HG03442 (cell line): ENCODE results near the gene TOX2.

Experiments used
- ATAC-seq: cut with Tn5 transposase; IDR thresholded peaks from one replicate; pipeline ENCODE4 v1.9.1; 2021; ENCODE audit warnings: mild to moderate bottlenecking, moderate library complexity; ENCODE audit not compliant: unreplicated experiment

The TOX2 gene

DNA sequence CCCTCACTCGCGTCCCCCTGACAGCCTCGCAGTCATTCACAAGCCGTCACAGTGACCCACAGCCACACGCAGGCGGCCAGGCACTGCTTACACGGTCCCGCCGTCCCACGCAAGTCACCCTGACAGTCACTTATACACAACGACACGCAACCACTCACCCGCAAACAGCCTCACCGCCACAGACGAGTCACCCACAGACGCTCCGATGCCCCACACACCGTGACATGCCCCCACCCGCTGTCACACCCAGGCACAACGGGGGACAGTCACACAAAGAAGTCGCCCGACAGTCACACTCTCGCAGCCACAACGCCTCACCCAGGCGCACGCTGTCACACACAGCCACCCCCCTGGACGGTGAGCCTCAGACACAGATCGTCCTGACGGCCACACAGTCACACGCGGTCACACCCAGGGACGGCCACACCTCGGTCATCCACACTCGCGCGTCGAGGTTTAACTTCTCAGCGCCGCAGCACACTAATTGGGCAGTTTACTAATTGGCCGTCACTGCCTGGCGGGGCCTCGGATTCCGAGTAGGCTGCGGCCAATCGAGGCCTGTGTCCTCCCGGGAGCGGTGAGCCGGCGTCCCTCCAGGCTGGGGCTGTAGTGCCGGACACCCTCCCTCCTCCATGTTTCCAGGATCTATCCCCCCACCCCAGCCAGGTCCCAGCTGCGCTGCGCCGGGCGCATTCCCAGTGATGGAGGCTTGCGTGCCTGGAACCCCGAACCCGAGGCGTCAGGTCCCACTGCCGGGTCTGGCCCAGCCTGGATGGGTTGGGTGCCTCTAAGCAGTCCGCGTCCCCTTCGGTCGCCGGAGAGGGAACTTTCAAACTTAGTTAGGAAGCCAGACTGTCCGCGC, 790 bp downstream of the TOX2 start:
- ATAC-seq: no peak

GRCh38 chr20:43916073-43916880, 1.6 kb downstream of the TOX2 start:
- ATAC-seq: no peak

GRCh38 chr20:43916881-43917371, 2.3 kb downstream of the TOX2 start:
- no peak for ATAC-seq

DNA sequence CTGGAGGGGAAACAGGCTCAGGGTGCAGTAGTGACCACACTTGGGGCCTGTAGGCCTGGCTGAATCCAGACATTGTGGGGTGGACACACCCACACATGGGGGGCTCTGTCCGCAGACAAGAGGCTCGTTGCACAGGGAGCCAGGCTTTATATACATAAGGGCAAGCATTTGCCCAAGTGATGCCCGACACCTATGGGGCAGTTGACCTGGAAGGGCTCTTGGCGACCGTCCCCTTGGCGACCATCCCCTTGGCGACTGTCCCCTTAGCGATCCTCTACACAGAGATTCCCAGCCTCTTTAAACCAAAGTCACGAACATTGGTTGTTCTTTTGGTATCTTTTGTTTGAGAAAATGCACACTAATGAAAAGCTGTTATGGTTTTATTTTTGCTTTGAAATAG, 2.7 kb downstream of the TOX2 start:
- ATAC-seq: no peak

GRCh38 chr20:43919686-43920403, 5.2 kb downstream of the TOX2 start:
- no peak for ATAC-seq

- no peak for ATAC-seq
These were observed 6.1 kb downstream of the TOX2 start for GRCh38 chr20:43920797-43921196.

- ATAC-seq: no peak
These were observed 6.7 kb downstream of the TOX2 start for GRCh38 chr20:43921227-43921780.

DNA sequence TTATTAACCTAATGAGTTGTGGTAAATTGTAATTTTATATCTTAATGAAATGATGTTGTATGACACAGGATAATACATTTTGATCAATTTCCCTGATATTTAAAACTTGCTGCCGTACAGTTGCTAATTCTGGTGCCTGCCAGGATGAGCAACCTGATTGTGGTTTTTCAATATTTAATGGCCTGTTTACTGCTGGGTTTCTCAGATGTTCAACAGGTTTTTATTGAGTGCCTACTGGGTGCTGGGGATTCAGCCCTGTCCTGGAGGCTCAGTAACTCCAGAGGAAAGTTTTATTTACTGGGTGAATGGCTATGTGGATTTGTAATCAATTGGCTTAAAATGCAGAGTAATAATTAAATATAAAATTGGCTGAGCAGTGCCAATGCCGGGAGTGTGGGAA, 8.0 kb downstream of the TOX2 start:
- ATAC-seq: no peak

GRCh38 chr20:43923322-43923721, 8.7 kb downstream of the TOX2 start:
- no peak for ATAC-seq

- no peak for ATAC-seq
These were observed 9.3 kb downstream of the TOX2 start for GRCh38 chr20:43923917-43924316.

DNA sequence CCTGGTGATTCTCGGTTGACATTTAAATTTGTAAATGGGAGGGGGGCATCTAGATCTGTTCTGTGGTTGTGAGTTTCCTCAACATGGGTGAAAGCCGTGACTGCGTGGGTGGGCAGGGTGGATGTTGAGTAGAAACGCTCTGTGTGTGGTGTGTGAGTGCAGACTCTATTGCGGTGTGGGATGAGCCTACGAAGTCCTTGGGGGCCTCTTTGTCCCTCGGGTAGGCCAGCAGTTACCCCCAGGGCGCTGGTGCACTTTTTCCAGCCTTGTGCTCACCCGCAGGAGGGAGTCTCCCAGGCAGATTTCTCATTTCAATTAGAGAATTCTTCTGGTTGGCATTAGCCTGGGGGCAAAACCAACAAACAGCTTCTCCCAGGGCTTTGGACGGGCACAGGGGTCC, 10.6 kb downstream of the TOX2 start:
- ATAC-seq: peak; percentile 45

- ATAC-seq: no peak
These were observed 11.1 kb downstream of the TOX2 start for GRCh38 chr20:43925801-43926200.

DNA sequence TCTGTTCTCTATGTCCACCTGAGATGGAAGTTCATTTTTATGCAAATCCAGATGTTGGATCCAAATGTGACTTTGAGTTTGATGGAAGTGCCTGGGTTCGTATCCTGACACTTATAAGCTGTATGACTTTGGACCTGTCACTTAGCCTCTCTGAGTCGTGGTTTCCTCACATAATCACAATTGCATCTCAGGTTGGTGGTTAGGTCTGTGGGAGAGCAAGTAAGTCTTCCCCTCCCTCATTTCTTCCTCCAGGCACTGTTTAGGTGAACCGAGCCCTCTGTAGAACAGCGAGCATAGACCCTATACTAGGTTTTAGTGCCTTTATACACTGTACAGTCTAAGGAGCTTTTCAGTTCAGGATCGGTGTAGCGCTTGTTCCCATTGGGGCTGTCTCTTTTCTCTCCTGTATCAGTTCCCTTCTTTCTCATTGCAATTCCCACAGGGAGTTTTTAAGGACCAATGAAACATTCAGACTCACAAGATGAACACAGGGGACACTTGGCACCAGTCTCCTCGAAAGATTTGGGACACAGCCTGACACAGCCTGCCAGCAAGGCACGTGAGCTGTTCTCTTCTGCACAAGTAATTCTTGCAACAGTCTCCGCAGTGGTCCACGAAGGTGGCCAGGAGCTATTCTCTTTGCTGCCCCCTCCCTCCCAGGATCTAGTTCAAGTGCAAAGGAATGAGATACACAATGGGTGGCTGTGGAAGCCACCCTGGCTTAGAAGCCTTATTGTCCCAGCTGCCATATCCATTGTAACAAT, 11.8 kb downstream of the TOX2 start:
- no peak for ATAC-seq

DNA sequence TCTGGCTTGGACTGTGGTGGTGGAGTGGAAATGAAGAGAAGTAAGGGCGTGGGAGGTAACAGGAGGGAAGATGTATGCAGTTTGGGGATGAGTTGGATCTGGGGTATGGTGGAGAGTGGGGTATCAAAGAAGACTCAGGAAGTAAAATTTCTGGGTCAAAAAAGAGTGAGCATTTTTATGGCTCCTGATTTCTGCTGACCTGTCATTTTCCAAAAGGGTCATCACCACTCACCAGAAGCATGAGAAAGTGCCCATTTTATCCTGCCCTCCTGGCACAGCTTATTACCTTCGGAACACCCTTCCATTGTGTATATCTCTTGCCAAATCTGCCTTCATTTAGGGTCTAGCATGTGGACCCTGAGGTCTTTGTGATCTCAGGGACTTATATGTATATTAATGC, 17.3 kb downstream of the TOX2 start:
- no peak for ATAC-seq

- ATAC-seq: no peak
These were observed 20.2 kb downstream of the TOX2 start for GRCh38 chr20:43934833-43935232.

GRCh38 chr20:43936104-43936770, 21.6 kb downstream of the TOX2 start:
- no peak for ATAC-seq

DNA sequence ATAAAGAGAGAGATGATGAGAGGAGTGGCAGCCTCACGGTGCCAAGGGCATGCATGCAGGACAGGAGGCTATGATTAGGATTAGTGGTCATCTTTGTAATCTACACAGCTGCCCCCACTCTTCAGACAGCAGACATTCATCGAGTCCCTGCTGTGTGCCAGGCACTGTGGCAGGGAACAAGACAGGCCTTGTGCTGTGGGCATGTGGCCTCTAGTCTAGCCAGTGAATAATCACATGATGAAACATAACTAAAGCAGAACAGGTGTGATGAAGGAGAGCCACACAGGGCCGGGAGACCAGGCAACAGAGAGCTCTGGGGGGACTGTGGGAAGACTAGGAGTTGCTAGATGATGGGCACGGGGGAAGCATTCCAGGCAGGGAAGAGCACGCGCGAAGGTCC, 22.2 kb downstream of the TOX2 start:
- ATAC-seq: no peak

DNA sequence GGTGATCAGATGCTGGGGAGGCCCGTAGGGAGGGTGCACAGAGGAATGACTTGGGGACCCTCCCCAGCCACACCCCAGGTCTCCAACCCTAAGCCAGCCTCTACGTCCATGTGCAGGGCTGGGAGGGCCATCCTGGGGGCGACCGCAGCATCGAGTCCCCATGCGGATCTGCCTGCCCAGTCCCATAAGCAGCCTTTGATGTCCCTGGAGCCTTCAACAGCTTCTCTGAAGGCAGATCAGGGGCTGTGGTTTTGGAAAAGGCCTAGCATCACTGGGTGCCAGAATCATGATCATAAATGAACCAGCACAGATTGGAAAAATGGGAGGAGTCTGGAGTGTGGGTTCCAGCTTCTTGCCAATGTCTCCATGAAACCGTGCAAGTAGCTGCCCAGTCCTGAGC, 22.9 kb downstream of the TOX2 start:
- ATAC-seq: no peak

DNA sequence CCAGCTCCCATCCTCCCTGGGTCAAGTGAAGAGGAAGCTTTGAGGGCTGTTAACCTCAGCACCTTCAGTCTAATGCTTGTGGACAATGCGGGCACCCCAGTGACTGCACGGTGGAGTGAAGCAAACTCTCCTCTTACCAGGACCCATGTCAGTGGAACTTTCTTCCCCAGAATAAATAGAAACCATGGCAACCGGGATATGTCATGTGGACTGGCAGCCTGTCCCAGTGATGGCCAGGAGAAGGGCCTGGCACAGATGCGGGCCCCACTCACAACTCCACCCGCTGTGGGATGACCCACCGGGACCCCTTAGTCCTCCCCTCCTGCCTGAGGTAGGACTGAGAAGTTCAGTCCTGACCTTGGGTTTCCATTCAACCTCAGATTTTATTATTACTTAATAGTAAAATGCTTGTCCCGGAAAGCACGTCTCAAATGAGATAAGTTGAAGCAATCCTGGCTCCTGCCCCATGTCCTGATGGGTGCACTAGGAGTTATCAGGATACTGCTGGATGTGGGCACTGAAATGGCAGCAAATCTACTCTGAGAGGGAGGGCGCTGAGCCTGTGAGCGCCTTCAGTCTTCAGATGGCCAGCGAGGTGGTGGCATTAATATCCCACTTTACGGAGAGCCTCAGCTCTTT, 23.5 kb downstream of the TOX2 start:
- no peak for ATAC-seq
